Measurements from ENCODE around the gene CTIF. TPM values are rescaled to one million over a fixed set of nuclear protein-coding genes. Genes with fewer than 3 reads are reported as not detected.

Gene CTIF
- polyA plus RNA-seq, 1 donor: 15.0 TPM

- Histone ChIP-seq H3K4me1 (ENCODE audit: control insufficient read depth, insufficient read depth, low read length) (peaks cover 47% of the 10 kb centered on the region), H3K4me3 (ENCODE audit: low read length) (no peak overlapping the region), H3K9me3 (ENCODE audit: control insufficient read depth, low read depth, low read length) (no peaks in the 10 kb centered on the region), H3K27me3 (ENCODE audit: control insufficient read depth, insufficient read depth, low read length) (no peaks in the 10 kb centered on the region), H3K27ac (ENCODE audit: low read length) (peak overlapping the region; percentile 54), H3K36me3 (ENCODE audit: control insufficient read depth, insufficient read depth, low read length) (no peaks in the 10 kb centered on the region)
- no peak for DNase-seq
- WGBS (ENCODE audit: insufficient coverage, low lambda C conversion rate): 100% methylated on average over 2 of the region's 11 CpGs
These were observed 248.6 kb downstream of the CTIF start for GRCh38 chr18:48787203-48788151.

GRCh38 chr18:48788373-48788772, 249.5 kb downstream of the CTIF start:
- no peaks in the 10 kb centered on the region for H3K9me3 ChIP-seq (ENCODE audit: control insufficient read depth, low read depth, low read length)
- no peak overlapping the region for H3K4me3 ChIP-seq (ENCODE audit: low read length)
- DNase-seq: peak; percentile 61 to 76
- H3K36me3 ChIP-seq (ENCODE audit: control insufficient read depth, insufficient read depth, low read length): no peaks in the 10 kb centered on the region
- peak overlapping the region; percentile 54 for H3K27ac ChIP-seq (ENCODE audit: low read length)
- peaks cover 38% of the 10 kb centered on the region for H3K4me1 ChIP-seq (ENCODE audit: control insufficient read depth, insufficient read depth, low read length)
- WGBS (ENCODE audit: insufficient coverage, low lambda C conversion rate): no CpG with 5 or more reads among the region's 1 CpG
- no peaks in the 10 kb centered on the region for H3K27me3 ChIP-seq (ENCODE audit: control insufficient read depth, insufficient read depth, low read length)

GRCh38 chr18:48789259-48789812, 250.5 kb downstream of the CTIF start:
- Histone ChIP-seq H3K4me3 (ENCODE audit: low read length) (no peak overlapping the region), H3K27ac (ENCODE audit: low read length) (no peak overlapping the region)
- DNase-seq: peak in 1 of 2 donors; percentile 42

GRCh38 chr18:48790226-48790863, 251.5 kb downstream of the CTIF start:
- no CpG with 5 or more reads among the region's 22 CpGs for WGBS (ENCODE audit: insufficient coverage, low lambda C conversion rate)
- DNase-seq: no peak
- no peaks in the 10 kb centered on the region for H3K27me3 ChIP-seq (ENCODE audit: control insufficient read depth, insufficient read depth, low read length)
- no peaks in the 10 kb centered on the region for H3K36me3 ChIP-seq (ENCODE audit: control insufficient read depth, insufficient read depth, low read length)
- no peak overlapping the region for H3K4me3 ChIP-seq (ENCODE audit: low read length)
- no peak overlapping the region for H3K27ac ChIP-seq (ENCODE audit: low read length)
- H3K9me3 ChIP-seq (ENCODE audit: control insufficient read depth, low read depth, low read length): no peaks in the 10 kb centered on the region
- H3K4me1 ChIP-seq (ENCODE audit: control insufficient read depth, insufficient read depth, low read length): peaks cover 26% of the 10 kb centered on the region

More at GRCh38 chr18:48789259-48789812, 250.5 kb downstream of the CTIF start:
- Histone ChIP-seq H3K36me3 (ENCODE audit: control insufficient read depth, insufficient read depth, low read length) (no peaks in the 10 kb centered on the region), H3K4me1 (ENCODE audit: control insufficient read depth, insufficient read depth, low read length) (peaks cover 28% of the 10 kb centered on the region), H3K27me3 (ENCODE audit: control insufficient read depth, insufficient read depth, low read length) (no peaks in the 10 kb centered on the region), H3K9me3 (ENCODE audit: control insufficient read depth, low read depth, low read length) (no peaks in the 10 kb centered on the region)

- Histone ChIP-seq H3K27ac (ENCODE audit: low read length) (no peak overlapping the region), H3K27me3 (ENCODE audit: control insufficient read depth, insufficient read depth, low read length) (no peaks in the 10 kb centered on the region), H3K4me1 (ENCODE audit: control insufficient read depth, insufficient read depth, low read length) (peaks cover 24% of the 10 kb centered on the region), H3K4me3 (ENCODE audit: low read length) (no peak overlapping the region), H3K36me3 (ENCODE audit: control insufficient read depth, insufficient read depth, low read length) (no peaks in the 10 kb centered on the region), H3K9me3 (ENCODE audit: control insufficient read depth, low read depth, low read length) (no peaks in the 10 kb centered on the region)
- WGBS (ENCODE audit: insufficient coverage, low lambda C conversion rate): no CpG with 5 or more reads among the region's 1 CpG
- DNase-seq: no peak
These were observed 252.2 kb downstream of the CTIF start for GRCh38 chr18:48790869-48791635.

GRCh38 chr18:48791636-48792105, 252.8 kb downstream of the CTIF start:
- DNase-seq: no peak
- Histone ChIP-seq H3K36me3 (ENCODE audit: control insufficient read depth, insufficient read depth, low read length) (no peaks in the 10 kb centered on the region), H3K9me3 (ENCODE audit: control insufficient read depth, low read depth, low read length) (no peaks in the 10 kb centered on the region), H3K4me3 (ENCODE audit: low read length) (no peak overlapping the region), H3K27me3 (ENCODE audit: control insufficient read depth, insufficient read depth, low read length) (no peaks in the 10 kb centered on the region), H3K27ac (ENCODE audit: low read length) (no peak overlapping the region), H3K4me1 (ENCODE audit: control insufficient read depth, insufficient read depth, low read length) (peaks cover 19% of the 10 kb centered on the region)
- 80% methylated on average over 2 of the region's 4 CpGs for WGBS (ENCODE audit: insufficient coverage, low lambda C conversion rate)

- Histone ChIP-seq H3K27ac (ENCODE audit: low read length) (no peak overlapping the region), H3K36me3 (ENCODE audit: control insufficient read depth, insufficient read depth, low read length) (no peaks in the 10 kb centered on the region), H3K27me3 (ENCODE audit: control insufficient read depth, insufficient read depth, low read length) (no peaks in the 10 kb centered on the region), H3K9me3 (ENCODE audit: control insufficient read depth, low read depth, low read length) (no peaks in the 10 kb centered on the region), H3K4me3 (ENCODE audit: low read length) (no peak overlapping the region), H3K4me1 (ENCODE audit: control insufficient read depth, insufficient read depth, low read length) (peaks cover 14% of the 10 kb centered on the region)
- DNase-seq: no peak
- no CpG with 5 or more reads among the region's 4 CpGs for WGBS (ENCODE audit: insufficient coverage, low lambda C conversion rate)
These were observed 253.3 kb downstream of the CTIF start for GRCh38 chr18:48792141-48792540.

GRCh38 chr18:48792611-48793380, 254.0 kb downstream of the CTIF start:
- Histone ChIP-seq H3K27me3 (ENCODE audit: control insufficient read depth, insufficient read depth, low read length) (no peaks in the 10 kb centered on the region), H3K9me3 (ENCODE audit: control insufficient read depth, low read depth, low read length) (no peaks in the 10 kb centered on the region), H3K36me3 (ENCODE audit: control insufficient read depth, insufficient read depth, low read length) (no peaks in the 10 kb centered on the region), H3K4me1 (ENCODE audit: control insufficient read depth, insufficient read depth, low read length) (peaks cover 11% of the 10 kb centered on the region), H3K27ac (ENCODE audit: low read length) (no peak overlapping the region), H3K4me3 (ENCODE audit: low read length) (no peak overlapping the region)
- no CpG with 5 or more reads among the region's 4 CpGs for WGBS (ENCODE audit: insufficient coverage, low lambda C conversion rate)
- no peak for DNase-seq

GRCh38 chr18:48794251-48794970, 255.6 kb downstream of the CTIF start:
- Histone ChIP-seq H3K27me3 (ENCODE audit: control insufficient read depth, insufficient read depth, low read length) (no peaks in the 10 kb centered on the region), H3K4me1 (ENCODE audit: control insufficient read depth, insufficient read depth, low read length) (peaks cover 7% of the 10 kb centered on the region), H3K4me3 (ENCODE audit: low read length) (no peak overlapping the region), H3K36me3 (ENCODE audit: control insufficient read depth, insufficient read depth, low read length) (no peaks in the 10 kb centered on the region), H3K27ac (ENCODE audit: low read length) (no peak overlapping the region), H3K9me3 (ENCODE audit: control insufficient read depth, low read depth, low read length) (no peaks in the 10 kb centered on the region)
- DNase-seq: no peak
- WGBS (ENCODE audit: insufficient coverage, low lambda C conversion rate): no CpG with 5 or more reads among the region's 10 CpGs

All from large intestine (tissue), 3 donors.